K562 (cell line): Measurements from ENCODE around the gene CTSD. TPM values are rescaled to one million over a fixed set of nuclear protein-coding genes. Genes with fewer than 3 reads are reported as not detected.

Experiments
- CTBP1 ChIP-seq: fragments of 450-650 bp; IDR thresholded peaks from 2 replicates; pipeline ENCODE4 v1.6.1; 2016; ENCODE audit warnings: borderline replicate concordance
- EGR1 ChIP-seq: fragments of 450-650 bp; conservative IDR thresholded peaks from 2 replicates; pipeline ENCODE4 v1.6.1; 2017; ENCODE audit warnings: mild to moderate bottlenecking
- ESRRA ChIP-seq: fragments of 450-650 bp; IDR thresholded peaks from 2 replicates; pipeline ENCODE4 v1.6.1; 2014; ENCODE audit warnings: low read depth, mild to moderate bottlenecking, moderate library complexity, borderline replicate concordance
- ILF3 ChIP-seq: fragments of 450-650 bp; IDR thresholded peaks from 2 replicates; pipeline ENCODE4 v1.6.1; 2018; ENCODE audit warnings: antibody characterized with exemption, mild to moderate bottlenecking, moderate library complexity, borderline replicate concordance
- LCOR ChIP-seq: sonication (generic); formaldehyde crosslinking; IDR thresholded peaks from 2 replicates; pipeline ENCODE4 v1.8.0; 2022; ENCODE audit warnings: mild to moderate bottlenecking, missing genetic modification reagents
- MBD1 ChIP-seq: fragments of 250-450 bp; sonication (Bioruptor Pico); IDR thresholded peaks from 2 replicates; pipeline ENCODE4 v1.8.0; 2022; ENCODE audit warnings: inconsistent platforms
- ZNF592 ChIP-seq: fragments of 450-650 bp; IDR thresholded peaks from 2 replicates; pipeline ENCODE4 v1.6.1; 2017; ENCODE audit warnings: antibody characterized with exemption, mild to moderate bottlenecking
- polyA plus RNA-seq, 8 experiments: library from polyadenylated mRNA; depleted of rRNA in 4 of 8; stranded (reverse) in 5 of 8; unstranded in 3 of 8; fragments of >200 nt; fragmentation: Nextera tagmentation in 2 of 8; fragmentation: Illumina TruSeq in 1 of 8; extraction: Ambion mirVana in 2 of 8; extraction: Trizol in 1 of 8; gene quantifications; 2 replicates each; pipeline versions ENCODE4 v1.2.1 to v1.2.3, GENCODE V29; 2011 to 2014; ENCODE audit warnings: inconsistent platforms in 1 of 8, missing spikeins in 1 of 8
- total RNA-seq, 7 experiments: library from RNA; depleted of rRNA in 6 of 7; stranded (reverse); fragments of >200 nt in 6 of 7; fragmentation: Illumina TruSeq in 2 of 7; extraction: Trizol in 2 of 7; gene quantifications; 2 replicates each; pipeline versions ENCODE4 v1.2.1 to v1.2.3, GENCODE V29; 2011 to 2021; ENCODE audit warnings: low replicate concordance in 1 of 7

CTSD gene
- total and polyA plus RNA-seq, 9 of the 15 experiments (the other 6 are each of a cell fraction or from before 2014, with no cell fraction given), result 1.0 to 112 (median 40.9) TPM

- no peak for TF ChIP-seq LCOR
- TF ChIP-seq ILF3, result no peak
- no peak for TF ChIP-seq MBD1 (CRISPR knock-in tag)
- TF ChIP-seq ZNF592, result no peak
- peak; percentile 83 for TF ChIP-seq ESRRA
- TF ChIP-seq EGR1, result peak; percentile 46; the same call in 1 of the 2 replicates
- peak; percentile 49; the same call in 1 of the 2 replicates for TF ChIP-seq CTBP1
Observed at GRCh38 chr11:1762537-1763302, 1.0 kb downstream of the CTSD start (continued).
